ENCODE results near the gene KAT8. TPM values are rescaled to one million over a fixed set of nuclear protein-coding genes. Genes with fewer than 3 reads are reported as not detected.

Gene KAT8
- total RNA-seq, 6 donors from 2014 or later, result 73.9 to 144 (median 83.6) TPM

- Histone ChIP-seq H3K27me3 (no peaks in the 10 kb centered on the region), H3K27ac (peak overlapping the region; percentile 16 to 97 (median 96)), H3K4me3 (no peak overlapping the region), H3K9me3 (no peaks in the 10 kb centered on the region), H3K4me1 (peaks cover 21 to 28% (median 22%) of the 10 kb centered on the region in 4 donors), H3K36me3 (peaks cover 18 to 63% (median 34%) of the 10 kb centered on the region in 4 donors)
- TF ChIP-seq EP300 (IDR thresholded peaks at IDR 0.05) (no peak), POLR2AphosphoS5 (IDR thresholded peaks at IDR 0.05) (no peak), CTCF (IDR thresholded peaks at IDR 0.05) (no peak), POLR2A (IDR thresholded peaks at IDR 0.05) (no peak)
- 74 to 90% methylated on average over 16 of the region's 16 CpGs for WGBS, 2 donors
- DNase-seq (peak in 1 of 2 donors; percentile 28), ATAC-seq (ENCODE audit: low FRiP score in 2 of 2) (no peak)
Observed at GRCh38 chr16:31120129-31120528, 2.7 kb downstream of the KAT8 start.

- Histone ChIP-seq H3K9me3 (no peaks in the 10 kb centered on the region), H3K4me1 (peaks cover 29 to 45% (median 41%) of the 10 kb centered on the region in 4 donors), H3K27me3 (no peaks in the 10 kb centered on the region), H3K36me3 (peaks cover 10 to 93% (median 41%) of the 10 kb centered on the region in 4 donors), H3K4me3 (no peak overlapping the region), H3K27ac (peak overlapping the region in 1 of 4 donors; percentile 91)
- WGBS, 2 donors, result 90 to 94% methylated on average over 3 of the region's 3 CpGs
- DNase-seq (no peak), ATAC-seq (ENCODE audit: low FRiP score in 2 of 2) (no peak)
- no peak for TF ChIP-seq CTCF (IDR thresholded peaks at IDR 0.05)
- no peak for TF ChIP-seq POLR2A (IDR thresholded peaks at IDR 0.05)
- no peak for TF ChIP-seq EP300 (IDR thresholded peaks at IDR 0.05)
- TF ChIP-seq POLR2AphosphoS5 (IDR thresholded peaks at IDR 0.05), result no peak
Observed at GRCh38 chr16:31125844-31126243, 8.4 kb downstream of the KAT8 start.

- peak overlapping the region; percentile 91 to 94 (median 92) for H3K27ac ChIP-seq
Observed at GRCh38 chr16:31127182-31127581, 9.7 kb downstream of the KAT8 start.

GRCh38 chr16:31128711-31129567 lies 11.5 kb downstream of the KAT8 start:
- Histone ChIP-seq H3K27ac (peak overlapping the region; percentile 91 to 94 (median 92)), H3K27me3 (no peaks in the 10 kb centered on the region), H3K36me3 (peaks cover 0 to 79% (median 42%) of the 10 kb centered on the region in 4 donors), H3K4me3 (no peak overlapping the region), H3K4me1 (peaks cover 29 to 74% (median 57%) of the 10 kb centered on the region in 4 donors), H3K9me3 (no peaks in the 10 kb centered on the region)
- ATAC-seq (ENCODE audit: low FRiP score in 2 of 2) (peak; percentile 84 to 88), DNase-seq (peak in 1 of 2 donors; percentile 94)
- 40 to 75% methylated on average over 9 to 14 of the region's 14 CpGs for WGBS, 2 donors
- TF ChIP-seq POLR2A (IDR thresholded peaks at IDR 0.05), result peak in 1 of 4 donors; percentile 76
- peak; percentile 81 to 87 for TF ChIP-seq POLR2AphosphoS5 (IDR thresholded peaks at IDR 0.05)
- peak in 2 of 4 donors; percentile 58 to 78 for TF ChIP-seq EP300 (IDR thresholded peaks at IDR 0.05)
- TF ChIP-seq CTCF (IDR thresholded peaks at IDR 0.05), result peak in 1 of 6 experiments; percentile 6

More at GRCh38 chr16:31127182-31127581, 9.7 kb downstream of the KAT8 start:
- ATAC-seq (ENCODE audit: low FRiP score in 2 of 2), result peak in 1 of 2 donors; percentile 38
- Histone ChIP-seq H3K4me1 (peaks cover 29 to 58% (median 51%) of the 10 kb centered on the region in 4 donors), H3K36me3 (peaks cover 4 to 93% (median 43%) of the 10 kb centered on the region in 4 donors), H3K4me3 (no peak overlapping the region), H3K27me3 (no peaks in the 10 kb centered on the region), H3K9me3 (no peaks in the 10 kb centered on the region)
- TF ChIP-seq POLR2A (IDR thresholded peaks at IDR 0.05) (peak in 1 of 4 donors; percentile 68), POLR2AphosphoS5 (IDR thresholded peaks at IDR 0.05) (no peak)
- 65 to 87% methylated on average over 12 to 13 of the region's 13 CpGs for WGBS, 2 donors
- DNase-seq, result peak; percentile 80 to 87

Data from upper lobe of left lung (tissue), 6 donors.